Activated CD8-positive, alpha-beta T cell treated with anti-CD3 and anti-CD28 coated beads for 36 hours (primary cell): ENCODE measurements around the gene NANOS2. TPM values are rescaled to one million over a fixed set of nuclear protein-coding genes. Genes with fewer than 3 reads are reported as not detected.

Experiments used
- ATAC-seq: fragments of 200-7000 bp; cut with Tn5 transposase; one replicate; pipeline ENCODE4 v1.10.0; 2021; ENCODE audit warnings: mild to moderate bottlenecking, moderate library complexity
- CTCF ChIA-PET: fragments of 350-600 bp; sonication (Branson Sonifier 250); formaldehyde crosslinking; loops from one replicate; lab custom pipeline; 2021; ENCODE audit warnings: antibody characterized with exemption; lab: Charles Lee
- POLR2A ChIA-PET: fragments of 350-600 bp; sonication (Branson Sonifier 250); formaldehyde crosslinking; loops from one replicate; lab custom pipeline; 2021; ENCODE audit warnings: antibody characterized with exemption; lab: Charles Lee
- DNase-seq: peaks from one replicate; pipeline ENCODE4 v3.0.0-alpha.2; 2020
- H3K27ac Mint-ChIP-seq: one replicate; pipeline ENCODE4 v1.8.0; 2021; ENCODE audit warnings: mild to moderate bottlenecking, mixed read lengths
- H3K27me3 Mint-ChIP-seq: one replicate; pipeline ENCODE4 v1.8.0; 2021; ENCODE audit warnings: mixed read lengths
- H3K36me3 Mint-ChIP-seq: one replicate; pipeline ENCODE4 v1.8.0; 2021; ENCODE audit warnings: low read depth, mixed read lengths
- H3K4me1 Mint-ChIP-seq: one replicate; pipeline ENCODE4 v1.8.0; 2021; ENCODE audit warnings: low read depth, mixed read lengths
- H3K4me3 Mint-ChIP-seq: one replicate; pipeline ENCODE4 v1.8.0; 2021; ENCODE audit warnings: mild to moderate bottlenecking, moderate library complexity, mixed read lengths
- H3K9me3 Mint-ChIP-seq: one replicate; pipeline ENCODE4 v1.8.0; 2021; ENCODE audit warnings: mixed read lengths
- CTCF ChIP-seq: fragments of 200-600 bp; IDR thresholded peaks from one replicate; pipeline ENCODE4 v1.8.0; 2022; ENCODE audit warnings: antibody characterized with exemption, mild to moderate bottlenecking
- intact Hi-C: fragments of 100-400 bp; cut with micrococcal nuclease; formaldehyde crosslinking; loops from one replicate; pipeline ENCODE4 v1.10.0; 2022
- total RNA-seq, 2 experiments: library from RNA; stranded (reverse); gene quantifications; one replicate each; pipeline ENCODE4 v1.2.3, GENCODE V29; 2021

The NANOS2 gene
- total RNA-seq, 2 experiments from 2014 or later, result not detected

GRCh38 chr19:45958769-45959516 lies 44.4 kb upstream of the NANOS2 start:
- DNase-seq (no peak), ATAC-seq (no peak)
- ChIA-PET POLR2A (interaction anchor here (1.1 kb wide), 1 partner anchor 8 kb away, joined by 3 read pairs; no protein-coding TSS in a partner anchor), CTCF (no interaction called here)
- H3K4me3 Mint-ChIP-seq, result no peak overlapping the region
- H3K27me3 Mint-ChIP-seq, result peaks cover 47% of the 10 kb centered on the region
- no peak for TF ChIP-seq CTCF
- H3K36me3 Mint-ChIP-seq, result no peaks in the 10 kb centered on the region
- intact Hi-C loops, result no loop called here
- H3K27ac Mint-ChIP-seq, result no peak overlapping the region
- no peaks in the 10 kb centered on the region for H3K9me3 Mint-ChIP-seq
- no peaks in the 10 kb centered on the region for H3K4me1 Mint-ChIP-seq

- H3K36me3 Mint-ChIP-seq, result no peaks in the 10 kb centered on the region
- no peak overlapping the region for H3K4me3 Mint-ChIP-seq
- no peaks in the 10 kb centered on the region for H3K9me3 Mint-ChIP-seq
- H3K4me1 Mint-ChIP-seq, result peaks cover 2% of the 10 kb centered on the region
- H3K27me3 Mint-ChIP-seq, result peaks cover 49% of the 10 kb centered on the region
- no peak overlapping the region for H3K27ac Mint-ChIP-seq
- ChIA-PET CTCF (no interaction called here), POLR2A (no interaction called here)
- DNase-seq, result no peak
- no peak for TF ChIP-seq CTCF
- intact Hi-C loops, result no loop called here
- no peak for ATAC-seq
Observed at GRCh38 chr19:45958320-45958719, 43.7 kb upstream of the NANOS2 start.

- Mint-ChIP-seq H3K27ac (no peak overlapping the region), H3K9me3 (no peaks in the 10 kb centered on the region), H3K27me3 (peaks cover 46% of the 10 kb centered on the region), H3K4me1 (peaks cover 6% of the 10 kb centered on the region), H3K36me3 (no peaks in the 10 kb centered on the region), H3K4me3 (no peak overlapping the region)
- intact Hi-C loops, result no loop called here
- POLR2A ChIA-PET, result no interaction called here
- DNase-seq (no peak), ATAC-seq (no peak)
- CTCF ChIA-PET, result no interaction called here
- no peak for TF ChIP-seq CTCF
Observed at GRCh38 chr19:45955905-45956608, 41.5 kb upstream of the NANOS2 start.

GRCh38 chr19:45954156-45954555 lies 39.6 kb upstream of the NANOS2 start:
- CTCF ChIA-PET, result no interaction called here
- POLR2A ChIA-PET, result interaction anchor here (0.6 kb wide), 1 partner anchor 25 kb away, joined by 4 read pairs; no protein-coding TSS in a partner anchor
- H3K27me3 Mint-ChIP-seq, result peaks cover 37% of the 10 kb centered on the region
- H3K27ac Mint-ChIP-seq, result no peak overlapping the region
- DNase-seq (no peak), ATAC-seq (no peak)
- no peak overlapping the region for H3K4me3 Mint-ChIP-seq
- peaks cover 6% of the 10 kb centered on the region for H3K4me1 Mint-ChIP-seq
- intact Hi-C loops, result no loop called here
- H3K9me3 Mint-ChIP-seq, result no peaks in the 10 kb centered on the region
- no peak for TF ChIP-seq CTCF
- H3K36me3 Mint-ChIP-seq, result no peaks in the 10 kb centered on the region

- POLR2A ChIA-PET, result no interaction called here
- no peak overlapping the region for H3K27ac Mint-ChIP-seq
Observed at GRCh38 chr19:45953676-45954075, 39.1 kb upstream of the NANOS2 start.

More at GRCh38 chr19:45953676-45954075, 39.1 kb upstream of the NANOS2 start:
- CTCF ChIA-PET, result no interaction called here
- no peak for TF ChIP-seq CTCF
- Mint-ChIP-seq H3K4me1 (peaks cover 6% of the 10 kb centered on the region), H3K9me3 (no peaks in the 10 kb centered on the region), H3K4me3 (no peak overlapping the region), H3K36me3 (no peaks in the 10 kb centered on the region), H3K27me3 (peaks cover 33% of the 10 kb centered on the region)
- intact Hi-C loops, result no loop called here
- ATAC-seq (no peak), DNase-seq (no peak)
